SK-N-SH (cell line): ENCODE data around the gene MME. TPM values are rescaled to one million over a fixed set of nuclear protein-coding genes. Genes with fewer than 3 reads are reported as not detected.

ENCODE experiments used
- CTCF ChIA-PET: fragments of 300-600, 350-600 bp; formaldehyde crosslinking; extraction: SDS; loops from one replicate; lab custom pipeline; 2021; lab: Yijun Ruan, JAX
- POLR2A ChIA-PET: fragments of 350-600 bp; sonication (Branson Sonifier 250); formaldehyde crosslinking; extraction: SDS; loops from one replicate; lab custom pipeline; 2020; ENCODE audit warnings: antibody characterized with exemption, inconsistent platforms; lab: Yijun Ruan, JAX
- DNase-seq: peaks from one replicate; pipeline ENCODE4 v3.0.0; 2012
- H2AFZ ChIP-seq: fragments of 200-600 bp; sonication (generic); 2 replicates; pipeline ENCODE4 v1.8.1; 2016; ENCODE audit warnings: antibody characterized with exemption, mild to moderate bottlenecking, low read depth
- H3F3A ChIP-seq: fragments of 200-600 bp; sonication (generic); replicated peaks from 2 replicates; pipeline ENCODE3; 2016; ENCODE audit warnings: antibody characterized with exemption, mild to moderate bottlenecking; ENCODE audit not compliant: insufficient read depth
- H3K27ac ChIP-seq, 2 experiments: fragments of 200-500 bp in 1 of 2; fragments of 200-600 bp in 1 of 2; sonication (Bioruptor generic) in 1 of 2; sonication (generic), shearing (Covaris generic) in 1 of 2; 2 replicates each; pipeline versions ENCODE4 v1.5.1 to v1.6.1; 2014 to 2016; ENCODE audit warnings: low read depth in 2 of 2, inconsistent platforms in 1 of 2, low read length in 1 of 2, mild to moderate bottlenecking in 1 of 2, mixed read lengths in 1 of 2
- H3K27me3 ChIP-seq: fragments of 200-600 bp; sonication (generic), shearing (Covaris generic); 2 replicates; pipeline ENCODE4 v1.6.1; 2016; ENCODE audit warnings: mixed run types; ENCODE audit not compliant: insufficient read depth
- H3K36me3 ChIP-seq, 2 experiments: fragments of 200-500 bp in 1 of 2; fragments of 200-600 bp in 1 of 2; sonication (Bioruptor generic) in 1 of 2; sonication (generic) in 1 of 2; replicated peaks in 1 of 2; 2 replicates each; pipeline versions ENCODE3 to v1.5.1; 2014 to 2016; ENCODE audit warnings: low read length in 1 of 2, mild to moderate bottlenecking in 1 of 2; ENCODE audit not compliant: insufficient read depth in 2 of 2, control insufficient read depth in 1 of 2
- H3K4me1 ChIP-seq, 2 experiments: fragments of 200-500 bp in 1 of 2; fragments of 200-600 bp in 1 of 2; sonication (Bioruptor generic) in 1 of 2; sonication (generic), shearing (Covaris generic) in 1 of 2; 2 replicates each; pipeline versions ENCODE4 v1.5.1 to v1.6.1; 2014 to 2016; ENCODE audit warnings: low read depth in 1 of 2, low read length in 1 of 2, mixed run types in 1 of 2; ENCODE audit not compliant: insufficient read depth in 2 of 2, control insufficient read depth in 1 of 2
- H3K4me2 ChIP-seq: fragments of 200-600 bp; sonication (generic), shearing (Covaris generic); 2 replicates; pipeline ENCODE4 v1.6.1; 2017; ENCODE audit warnings: mixed run types
- H3K4me3 ChIP-seq, 2 experiments: fragments of 200-500 bp in 1 of 2; fragments of 200-600 bp in 1 of 2; sonication (Bioruptor generic) in 1 of 2; sonication (generic), shearing (Covaris generic) in 1 of 2; 2 replicates each; pipeline versions ENCODE4 v1.5.1 to v1.8.1; 2014 to 2016; ENCODE audit warnings: low read depth in 2 of 2, inconsistent platforms in 1 of 2, low read length in 1 of 2, mild to moderate bottlenecking in 1 of 2, mixed read lengths in 1 of 2, moderate library complexity in 1 of 2
- H3K79me2 ChIP-seq: fragments of 200-600 bp; sonication (generic); 2 replicates; pipeline ENCODE4 v1.8.1; 2017; ENCODE audit warnings: mild to moderate bottlenecking; ENCODE audit not compliant: insufficient read depth
- H3K9ac ChIP-seq: fragments of 200-600 bp; sonication (generic); 2 replicates; pipeline ENCODE4 v1.6.1; 2017; ENCODE audit warnings: mixed run types
- H3K9me2 ChIP-seq: fragments of 200-600 bp; sonication (generic); 2 replicates; pipeline ENCODE4 v1.6.1; 2017; ENCODE audit warnings: mixed run types
- H3K9me3 ChIP-seq: fragments of 200-600 bp; sonication (generic); 2 replicates; pipeline ENCODE4 v1.6.1; 2017; ENCODE audit warnings: mixed run types, mild to moderate bottlenecking, moderate library complexity
- H4K20me1 ChIP-seq: fragments of 200-600 bp; sonication (generic); 2 replicates; pipeline ENCODE4 v1.6.1; 2017; ENCODE audit warnings: mild to moderate bottlenecking, mixed run types; ENCODE audit not compliant: insufficient read depth
- ELF1 ChIP-seq: IDR thresholded peaks from 2 replicates; pipeline ENCODE4 v1.4.0; 2012
- EP300 ChIP-seq, 2 experiments: IDR thresholded peaks; 2 replicates each; pipeline versions ENCODE4 v1.4.0 to v1.6.1; 2012; ENCODE audit warnings: borderline replicate concordance in 1 of 2, low read depth in 1 of 2, low read length in 1 of 2
- FOSL2 ChIP-seq: IDR thresholded peaks from 2 replicates; pipeline ENCODE4 v1.4.0; 2012; ENCODE audit warnings: low read depth, mild to moderate bottlenecking, moderate library complexity, borderline replicate concordance
- GABPA ChIP-seq: IDR thresholded peaks from 2 replicates; pipeline ENCODE4 v1.4.0; 2012; ENCODE audit warnings: low read depth, mild to moderate bottlenecking
- GATA2 ChIP-seq: sonication (generic); formaldehyde crosslinking; IDR thresholded peaks from 2 replicates; pipeline ENCODE4 v1.5.0; 2020; ENCODE audit warnings: mild to moderate bottlenecking, missing genetic modification reagents
- JUND ChIP-seq: IDR thresholded peaks from 2 replicates; pipeline ENCODE4 v1.4.0; 2012
- MAX ChIP-seq: IDR thresholded peaks from 2 replicates; pipeline ENCODE4 v1.4.0; 2012; ENCODE audit warnings: low read depth
- POLR2AphosphoS5 ChIP-seq: IDR thresholded peaks from 2 replicates; pipeline ENCODE4 v1.6.1; 2012; ENCODE audit warnings: low read depth, low read length
- RCOR1 ChIP-seq: fragments of 150-350 bp; IDR thresholded peaks from 2 replicates; pipeline ENCODE4 v1.6.1; 2017; ENCODE audit warnings: antibody characterized with exemption, low read length
- RFX5 ChIP-seq: IDR thresholded peaks from 2 replicates; pipeline ENCODE4 v1.6.1; 2012; ENCODE audit warnings: mild to moderate bottlenecking, improper control_type of control experiment, low read length
- SMC3 ChIP-seq: IDR thresholded peaks from 2 replicates; pipeline ENCODE4 v1.6.1; 2012; ENCODE audit warnings: low read depth, low read length, improper control_type of control experiment
- TEAD4 ChIP-seq: IDR thresholded peaks from 2 replicates; pipeline ENCODE4 v1.4.0; 2012; ENCODE audit warnings: mild to moderate bottlenecking, borderline replicate concordance; ENCODE audit not compliant: insufficient read depth
- YY1 ChIP-seq: IDR thresholded peaks from 2 replicates; pipeline ENCODE4 v1.4.0; 2012; ENCODE audit warnings: low read depth, mild to moderate bottlenecking
- WGBS: methylation state at CpG from one replicate; pipeline ENCODE4 v1.1.6; 2017; ENCODE audit warnings: low lambda C conversion rate; 5-methylcytosine and 5-hydroxymethylcytosine counted together
- polyA plus RNA-seq, 3 experiments: library from polyadenylated mRNA; depleted of rRNA; stranded (reverse); fragments of >200 nt; gene quantifications; 2 replicates each; pipeline ENCODE4 v1.2.3, GENCODE V29; 2012

MME gene
- polyA plus RNA-seq, 1 of the 3 experiments (the other 2 are of a cell fraction), result 167 TPM

DNA sequence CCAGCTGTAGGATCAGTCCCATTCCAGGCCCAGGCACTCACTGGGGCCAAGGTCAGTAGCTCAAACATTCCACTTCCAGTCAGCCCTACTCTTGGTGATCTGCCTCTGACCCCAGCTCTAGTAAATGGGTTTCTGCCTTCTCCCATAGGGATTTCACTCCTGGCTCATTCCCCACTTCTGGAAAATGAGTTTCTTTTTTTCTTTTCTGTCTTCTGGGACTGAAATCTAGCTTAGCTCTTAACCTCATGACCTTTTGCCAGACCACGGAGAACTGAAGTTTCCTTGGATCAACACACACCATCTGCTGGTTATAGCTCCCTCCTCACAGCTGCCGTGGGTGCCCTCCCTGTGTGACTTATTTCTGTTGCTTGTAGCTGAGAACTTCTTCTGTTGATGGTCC lies 21.3 kb downstream of the MME start:
- WGBS, result 20% methylated on average over 2 of the region's 2 CpGs
- no peak for DNase-seq
- Histone ChIP-seq H4K20me1 (no peaks in the 10 kb centered on the region), H3K79me2 (no peaks in the 10 kb centered on the region), H3K9ac (no peak overlapping the region), H3K36me3 (peaks cover 0 to 11% of the 10 kb centered on the region in 2 experiments), H3K4me3 (no peak overlapping the region), H3K9me3 (no peaks in the 10 kb centered on the region), H3K9me2 (no peaks in the 10 kb centered on the region), H3K27me3 (no peaks in the 10 kb centered on the region), H3K4me1 (no peaks in the 10 kb centered on the region; a peak in 1 of 4 replicates), H3K27ac (no peak overlapping the region; a peak in 1 of 4 replicates), H3K4me2 (no peak overlapping the region), H3F3A (no peaks in the 10 kb centered on the region), H2AFZ (no peak overlapping the region)
- ChIA-PET CTCF (interaction anchor here (0.6 kb wide), 1 partner anchor 55 kb away, joined by 3 read pairs; no protein-coding TSS in a partner anchor), POLR2A (no interaction called here)
- TF ChIP-seq POLR2AphosphoS5 (0 out of 2 replicates have a peak, but pooled peaks have one; percentile 16), GATA2 (CRISPR knock-in tag) (no peak), RFX5 (no peak), YY1 (no peak), ELF1 (no peak)

DNA sequence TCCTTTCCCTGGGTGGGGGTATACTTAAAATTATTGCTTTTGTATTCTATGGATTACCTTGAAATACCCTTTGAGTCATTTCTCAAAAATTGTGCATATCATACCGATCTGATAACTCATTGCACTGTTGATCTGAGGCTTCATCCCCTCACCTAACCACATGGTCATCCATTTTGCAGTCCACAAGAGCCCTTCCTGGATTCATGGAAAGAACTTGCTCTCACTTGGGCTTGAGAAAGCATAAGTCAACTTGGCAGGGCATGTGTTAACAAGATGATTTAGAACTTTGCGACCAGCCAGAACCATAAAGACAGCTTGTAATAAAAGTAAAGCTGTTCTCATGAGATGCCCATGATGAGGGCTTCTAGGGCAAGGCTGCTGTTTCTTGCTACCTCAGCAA lies 22.2 kb downstream of the MME start:
- CTCF ChIA-PET, result no interaction called here

DNA sequence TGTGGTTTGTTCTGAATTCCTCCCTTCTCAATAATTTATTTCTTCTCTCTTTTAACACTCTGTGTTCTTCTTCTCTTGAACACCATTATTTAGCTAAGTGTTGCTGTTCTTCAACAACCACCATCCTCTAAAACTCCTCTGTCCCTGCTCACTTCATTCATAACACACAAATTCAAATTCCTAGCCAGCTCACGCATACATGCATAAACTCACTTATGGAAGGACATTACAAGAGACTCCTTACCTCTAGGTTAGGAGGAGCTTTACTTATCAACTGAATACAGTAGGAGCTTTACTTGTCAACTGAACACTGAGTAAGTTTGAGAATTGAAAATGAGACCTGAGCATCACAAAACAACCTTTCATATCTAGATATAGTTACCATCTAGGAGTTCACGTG lies 23.6 kb downstream of the MME start:
- H4K20me1 ChIP-seq, result no peaks in the 10 kb centered on the region
- no peaks in the 10 kb centered on the region for H3F3A ChIP-seq
- no peak overlapping the region for H3K4me3 ChIP-seq
- no peak for DNase-seq
- WGBS, result 71% methylated on average over 2 of the region's 2 CpGs
- no peaks in the 10 kb centered on the region for H3K9me2 ChIP-seq
- H2AFZ ChIP-seq, result no peak overlapping the region
- ChIA-PET POLR2A (no interaction called here), CTCF (no interaction called here)
- H3K4me1 ChIP-seq, result no peaks in the 10 kb centered on the region; a peak in 1 of 4 replicates
- no peak overlapping the region for H3K27ac ChIP-seq
- TF ChIP-seq JUND (no peak), RCOR1 (no peak)
- no peaks in the 10 kb centered on the region for H3K9me3 ChIP-seq
- H3K9ac ChIP-seq, result no peak overlapping the region
- peaks cover 0 to 8% of the 10 kb centered on the region in 2 experiments for H3K36me3 ChIP-seq
- H3K27me3 ChIP-seq, result no peaks in the 10 kb centered on the region
- no peak overlapping the region for H3K4me2 ChIP-seq
- H3K79me2 ChIP-seq, result no peaks in the 10 kb centered on the region

More for the DNA sequence above, 22.2 kb downstream of the MME start:
- no peak overlapping the region; a peak in 1 of 4 replicates for H3K27ac ChIP-seq
- no peaks in the 10 kb centered on the region; a peak in 1 of 4 replicates for H3K4me1 ChIP-seq
- H3K9ac ChIP-seq, result no peak overlapping the region
- H3F3A ChIP-seq, result no peaks in the 10 kb centered on the region
- H3K4me2 ChIP-seq, result no peak overlapping the region
- DNase-seq, result no peak
- H3K79me2 ChIP-seq, result no peaks in the 10 kb centered on the region
- 31% methylated on average over 2 of the region's 2 CpGs for WGBS
- H3K27me3 ChIP-seq, result no peaks in the 10 kb centered on the region
- peak in 1 of 2 experiments; percentile 20; a peak in 1 of 4 replicates for TF ChIP-seq EP300 (IDR thresholded peaks at IDR 0.05; ENCODE audit: borderline replicate concordance in 1 of 2, low read depth in 1 of 2, low read length in 1 of 2)
- peak; percentile 49 for TF ChIP-seq JUND
- TF ChIP-seq MAX, result peak; percentile 31; the same call in 1 of the 2 replicates
- 0 out of 2 replicates have a peak, but pooled peaks have one; percentile 14 for TF ChIP-seq TEAD4
- no peak for TF ChIP-seq GABPA
- no peak for TF ChIP-seq SMC3
- peak; percentile 44; the same call in 1 of the 2 replicates for TF ChIP-seq FOSL2
- H3K4me3 ChIP-seq, result no peak overlapping the region
- H2AFZ ChIP-seq, result no peak overlapping the region
- no peaks in the 10 kb centered on the region for H4K20me1 ChIP-seq
- no peaks in the 10 kb centered on the region for H3K9me3 ChIP-seq
- POLR2A ChIA-PET, result no interaction called here
- H3K9me2 ChIP-seq, result no peaks in the 10 kb centered on the region
- peaks cover 0 to 8% of the 10 kb centered on the region in 2 experiments for H3K36me3 ChIP-seq
